Mucosa of descending colon (tissue), 3 donors: ENCODE measurements around the gene CACNA1S. TPM values are rescaled to one million over a fixed set of nuclear protein-coding genes. Genes with fewer than 3 reads are reported as not detected.

Experiments
- ATAC-seq: fragments of 200-7000 bp; cut with Tn5 transposase; one replicate; pipeline ENCODE4 v1.9.1; 2020; ENCODE audit warnings: mild to moderate bottlenecking, moderate library complexity
- DNase-seq, 3 donors: peaks; one replicate each; pipeline ENCODE4 v3.0.0-alpha.2; 2020
- H3K36me3 ChIP-seq: fragments of 200-600 bp; one replicate; pipeline ENCODE4 v1.8.0; 2021; ENCODE audit warnings: low read depth, mild to moderate bottlenecking
- H3K4me1 ChIP-seq: fragments of 200-600 bp; one replicate; pipeline ENCODE4 v1.8.0; 2021; ENCODE audit warnings: low read depth, mild to moderate bottlenecking
- H3K4me3 ChIP-seq: fragments of 200-600 bp; one replicate; pipeline ENCODE4 v1.8.0; 2021; ENCODE audit warnings: mild to moderate bottlenecking
- H3K9me3 ChIP-seq: fragments of 200-600 bp; one replicate; pipeline ENCODE4 v1.8.0; 2021; ENCODE audit warnings: mild to moderate bottlenecking
- CTCF ChIP-seq: fragments of 200-600 bp; IDR thresholded peaks from one replicate; pipeline ENCODE4 v1.8.0; 2022; ENCODE audit warnings: antibody characterized with exemption, mild to moderate bottlenecking
- intact Hi-C, 2 donors: fragments of 100-400 bp; cut with DNase I in 1 of 2; cut with micrococcal nuclease in 1 of 2; formaldehyde crosslinking; loops; one replicate each; pipeline versions ENCODE4 v1.11.0 to v1.11.1; 2022; cut with DNase I, micrococcal nuclease
- total RNA-seq, 3 donors: library from RNA; stranded (reverse); fragmentation: NEBNext Ultra II Directional in 2 of 3; extraction: Animal tissue kit (Norgen Biotek cat#: 25700) in 2 of 3; gene quantifications; one replicate each; pipeline versions ENCODE4 v1.2.1 to v1.2.4, GENCODE V29; 2021 to 2023
- donor health status: DM: no; HTN: no; CAD: no; lungs with moderate emphysema.
- donor health status: DM: no; HTN: no; CAD: no.
- donor health status: DM: no; HTN: yes; CAD: no.

CACNA1S gene
- total RNA-seq, 3 donors from 2014 or later = not detected

- intact Hi-C loops = no loop called here
- H3K4me1 ChIP-seq = no peaks in the 10 kb centered on the region
- no peaks in the 10 kb centered on the region for H3K9me3 ChIP-seq
- no peak for DNase-seq
- no peaks in the 10 kb centered on the region for H3K36me3 ChIP-seq
- no peak overlapping the region for H3K4me3 ChIP-seq
- no peak for TF ChIP-seq CTCF
- no peak for ATAC-seq
Observed at GRCh38 chr1:201094832-201095231, 17.4 kb downstream of the CACNA1S start.

GRCh38 chr1:201093962-201094361 is 18.3 kb downstream of the CACNA1S start:
- Histone ChIP-seq H3K36me3 (no peaks in the 10 kb centered on the region), H3K9me3 (no peaks in the 10 kb centered on the region), H3K4me1 (no peaks in the 10 kb centered on the region), H3K4me3 (no peak overlapping the region)
- ATAC-seq (no peak), DNase-seq (no peak)
- TF ChIP-seq CTCF = no peak
- intact Hi-C loops = no loop called here

GRCh38 chr1:201093561-201093960 is 18.7 kb downstream of the CACNA1S start:
- no peak overlapping the region for H3K4me3 ChIP-seq
- H3K9me3 ChIP-seq = no peaks in the 10 kb centered on the region
- ATAC-seq (no peak), DNase-seq (no peak)
- H3K36me3 ChIP-seq = no peaks in the 10 kb centered on the region
- intact Hi-C loops = no loop called here
- H3K4me1 ChIP-seq = no peaks in the 10 kb centered on the region
- TF ChIP-seq CTCF = no peak

- no peak for ATAC-seq
- Histone ChIP-seq H3K4me1 (no peaks in the 10 kb centered on the region), H3K36me3 (no peaks in the 10 kb centered on the region), H3K4me3 (no peak overlapping the region), H3K9me3 (no peaks in the 10 kb centered on the region)
- intact Hi-C loops = no loop called here
- no peak for DNase-seq
- no peak for TF ChIP-seq CTCF
Observed at GRCh38 chr1:201092738-201093137, 19.5 kb downstream of the CACNA1S start.

GRCh38 chr1:201091256-201091655 is 21.0 kb downstream of the CACNA1S start:
- no peak for TF ChIP-seq CTCF
- ATAC-seq (no peak), DNase-seq (no peak)
- intact Hi-C loops = no loop called here
- Histone ChIP-seq H3K4me1 (no peaks in the 10 kb centered on the region), H3K4me3 (no peak overlapping the region), H3K9me3 (no peaks in the 10 kb centered on the region), H3K36me3 (no peaks in the 10 kb centered on the region)

- intact Hi-C loops = no loop called here
- Histone ChIP-seq H3K4me1 (no peaks in the 10 kb centered on the region), H3K9me3 (no peaks in the 10 kb centered on the region), H3K4me3 (no peak overlapping the region), H3K36me3 (no peaks in the 10 kb centered on the region)
- no peak for DNase-seq
- TF ChIP-seq CTCF = no peak
- ATAC-seq = no peak
Observed at GRCh38 chr1:201090541-201090940, 21.7 kb downstream of the CACNA1S start.
